ENCODE results near the gene C2CD2L. TPM values are rescaled to one million over a fixed set of nuclear protein-coding genes. Genes with fewer than 3 reads are reported as not detected.

Gene C2CD2L
- total and polyA plus RNA-seq, 2 donors (not counting 3 experiments of a cell fraction or from before 2014, with no cell fraction given), result 9.1 to 10.4 TPM

- no peaks in the 10 kb centered on the region for H3K9me3 ChIP-seq (replicated peaks; ENCODE audit: control insufficient read depth, insufficient read depth, low read length)
- H3K9ac ChIP-seq (replicated peaks; ENCODE audit: extremely low read depth, insufficient read depth, low read length), result peak overlapping the region; percentile 39
- no peaks in the 10 kb centered on the region for H3K79me2 ChIP-seq (ENCODE audit: control insufficient read depth, insufficient read depth, low read length)
- TF ChIP-seq MYC (IDR thresholded peaks at IDR 0.05; ENCODE audit: low read depth, low read length) (no peak), MAX (IDR thresholded peaks at IDR 0.05; ENCODE audit: insufficient read depth, insufficient read length) (no peak), CTCF (IDR thresholded peaks at IDR 0.05; ENCODE audit: extremely low read depth in 1 of 2, insufficient read depth in 1 of 2, low read depth in 1 of 2, low read length in 2 of 2) (no peak), POLR2AphosphoS5 (IDR thresholded peaks at IDR 0.05; ENCODE audit: insufficient read depth, low read depth, low read length) (no peak), POLR2A (IDR thresholded peaks at IDR 0.05; ENCODE audit: low read depth, low read length) (no peak), FOS (IDR thresholded peaks at IDR 0.05; ENCODE audit: borderline replicate concordance, insufficient read depth, low read length) (no peak), GATA2 (IDR thresholded peaks at IDR 0.05; ENCODE audit: insufficient read depth, insufficient read length, low read depth, low read length) (no peak), EZH2 (IDR thresholded peaks at IDR 0.05; ENCODE audit: borderline replicate concordance, low read depth, low read length, severe bottlenecking) (no peak), JUN (IDR thresholded peaks at IDR 0.05; ENCODE audit: borderline replicate concordance, insufficient read depth, insufficient read length, low read depth) (no peak)
- peaks cover 16% of the 10 kb centered on the region for H3K4me1 ChIP-seq (ENCODE audit: control insufficient read depth, extremely low read depth, insufficient read depth, low read length)
- no peak for DNase-seq (ENCODE audit: low read depth, low spot score)
- peak overlapping the region; percentile 46 to 72 (median 63) for H3K4me3 ChIP-seq (replicated peaks in 1 of 3; ENCODE audit: insufficient read depth in 1 of 3, low read depth in 1 of 3, low read length in 3 of 3)
- ChIA-PET POLR2A (interaction anchor here (1.3 to 1.5 kb wide), 2 partner anchors 13 to 14 kb away, joined by 4 to 10 read pairs; partner anchors contain the start of gene HINFP), CTCF (interaction anchor here (1.1 to 1.6 kb wide), 6 partner anchors 10 to 89 kb away, joined by 3 to 8 read pairs (median 4); partner anchors contain the start of gene HINFP)
- intact Hi-C loops (cut with micrococcal nuclease) (loop anchor here (1.0 kb wide), 2 partner anchors 12 to 14 kb away; partner anchors contain the start of gene HINFP), dilution Hi-C loops (cut with MboI; ENCODE audit: extremely low pct_ligation_motif_present, low sequenced_read_pairs) (no loop called here)
- H3K4me2 ChIP-seq (ENCODE audit: insufficient read depth, low read length), result peak overlapping the region; percentile 51
- H4K20me1 ChIP-seq (replicated peaks; ENCODE audit: control insufficient read depth, extremely low read depth, insufficient read depth, low read length), result no peaks in the 10 kb centered on the region
- H2AFZ ChIP-seq (ENCODE audit: low read depth, low read length), result peak overlapping the region; percentile 83
- no peaks in the 10 kb centered on the region for H3K27me3 ChIP-seq (ENCODE audit: control insufficient read depth in 2 of 2, insufficient read depth in 2 of 2, low read length in 2 of 2)
- FAIRE-seq, result no peak
- H3K9me1 ChIP-seq (replicated peaks; ENCODE audit: control insufficient read depth, extremely low read depth, insufficient read depth, low read length), result no peaks in the 10 kb centered on the region
- peaks cover 2 to 14% of the 10 kb centered on the region in 2 experiments for H3K36me3 ChIP-seq (ENCODE audit: control insufficient read depth in 2 of 2, extremely low read depth in 1 of 2, insufficient read depth in 2 of 2, low read length in 2 of 2)
- no peak overlapping the region for H3K27ac ChIP-seq (ENCODE audit: insufficient read depth, low read depth, low read length)
- no TSS peak for BruUV-seq (replicated peaks)
These were observed 498 bp downstream of the C2CD2L start for GRCh38 chr11:119107538-119108145.
